ENCODE measurements around the gene NKG7. TPM values are rescaled to one million over a fixed set of nuclear protein-coding genes. Genes with fewer than 3 reads are reported as not detected.

Gene NKG7
- total and polyA plus RNA-seq, 2 of the 13 experiments (the other 11 are each of a cell fraction or from before 2014, with no cell fraction given) = 0.40 TPM; not detected in 1

- no peak for TF ChIP-seq RFX3 (CRISPR knock-in tag; IDR thresholded peaks at IDR 0.05)
- no peak for TF ChIP-seq HIVEP1 (CRISPR knock-in tag; IDR thresholded peaks at IDR 0.05)
- TF ChIP-seq RELA (CRISPR knock-in tag; IDR thresholded peaks at IDR 0.05) = no peak
- TF ChIP-seq CSRNP2 (CRISPR knock-in tag; conservative IDR thresholded peaks at IDR 0.05; ENCODE audit: low read depth) = no peak
- peak; percentile 91 for TF ChIP-seq RCOR2 (CRISPR knock-in tag; IDR thresholded peaks at IDR 0.05)
- no peak for TF ChIP-seq EED (CRISPR knock-in tag; IDR thresholded peaks at IDR 0.05)
- TF ChIP-seq ISX (CRISPR knock-in tag; conservative IDR thresholded peaks at IDR 0.05) = no peak
- peak; percentile 20; the same call in 1 of the 2 replicates for TF ChIP-seq ZNF878 (CRISPR knock-in tag; IDR thresholded peaks at IDR 0.05)
- TF ChIP-seq TCF12 (IDR thresholded peaks at IDR 0.05) = no peak
- no peak for TF ChIP-seq TCF12 (CRISPR knock-in tag; IDR thresholded peaks at IDR 0.05)
- no peak for TF ChIP-seq ZNF138 (CRISPR knock-in tag; IDR thresholded peaks at IDR 0.05; ENCODE audit: low read depth)
- no peak for TF ChIP-seq KLF12 (CRISPR knock-in tag; IDR thresholded peaks at IDR 0.05; ENCODE audit: borderline replicate concordance)
- no peak for TF ChIP-seq ZEB1 (IDR thresholded peaks at IDR 0.05; ENCODE audit: insufficient replicate concordance, low read depth)
- no peak for TF ChIP-seq ZFP82 (CRISPR knock-in tag; IDR thresholded peaks at IDR 0.05; ENCODE audit: borderline replicate concordance)
- TF ChIP-seq SKI (IDR thresholded peaks at IDR 0.05; ENCODE audit: partially characterized antibody) = peak; percentile 39
- no peak for TF ChIP-seq ZNF788 (CRISPR knock-in tag; IDR thresholded peaks at IDR 0.05; ENCODE audit: borderline replicate concordance)
- no peak for TF ChIP-seq TRIM22 (IDR thresholded peaks at IDR 0.05)
- TF ChIP-seq ZNF746 (CRISPR knock-in tag; IDR thresholded peaks at IDR 0.05) = no peak
- TF ChIP-seq KIAA2018 (CRISPR knock-in tag; IDR thresholded peaks at IDR 0.05; ENCODE audit: borderline replicate concordance) = no peak
Measured at GRCh38 chr19:51356159-51356801, 16.2 kb downstream of the NKG7 start (continued).

Measured in HepG2 (cell line).